IMR-90 (cell line): ENCODE measurements around the gene ABCB6.
A peak's percentile ranks its signal among the peaks of the same experiment; 100 is the strongest.

Experiments used
- BHLHE40 ChIP-seq: fragments of 150-350 bp; IDR thresholded peaks from 2 replicates; pipeline ENCODE4 v1.6.1; 2016; ENCODE audit warnings: mild to moderate bottlenecking, low read depth, low read length
- CTCF ChIP-seq: conservative IDR thresholded peaks from 2 replicates; pipeline ENCODE4 v1.5.1; 2012; ENCODE audit warnings: mild to moderate bottlenecking, low read depth, low read length, improper control_type of control experiment
- MAZ ChIP-seq: IDR thresholded peaks from 2 replicates; pipeline ENCODE4 v1.6.1; 2012; ENCODE audit warnings: low read depth, mild to moderate bottlenecking, low read length, improper control_type of control experiment, moderate library complexity, borderline replicate concordance
- POLR2A ChIP-seq: IDR thresholded peaks from 2 replicates; pipeline ENCODE4 v1.6.1; 2012; ENCODE audit warnings: mild to moderate bottlenecking, low read depth, low read length

- no peak for TF ChIP-seq CTCF
- TF ChIP-seq BHLHE40 = no peak
- TF ChIP-seq POLR2A = peak; percentile 87
- TF ChIP-seq MAZ = peak; percentile 32; the same call in 1 of the 2 replicates
These were observed 10.7 kb upstream of the ABCB6 start, which contains the start of the genes ANKZF1 and ATG9A for GRCh38 chr2:219229305-219230058.
